GM19240 (cell line): ENCODE results near the gene TOGARAM1.

ENCODE experiments used
- DNase-seq: peaks from one replicate; pipeline ENCODE4 v3.0.0; 2011; ENCODE audit warnings: low spot score; ENCODE audit not compliant: insufficient read length

TOGARAM1 gene

DNA sequence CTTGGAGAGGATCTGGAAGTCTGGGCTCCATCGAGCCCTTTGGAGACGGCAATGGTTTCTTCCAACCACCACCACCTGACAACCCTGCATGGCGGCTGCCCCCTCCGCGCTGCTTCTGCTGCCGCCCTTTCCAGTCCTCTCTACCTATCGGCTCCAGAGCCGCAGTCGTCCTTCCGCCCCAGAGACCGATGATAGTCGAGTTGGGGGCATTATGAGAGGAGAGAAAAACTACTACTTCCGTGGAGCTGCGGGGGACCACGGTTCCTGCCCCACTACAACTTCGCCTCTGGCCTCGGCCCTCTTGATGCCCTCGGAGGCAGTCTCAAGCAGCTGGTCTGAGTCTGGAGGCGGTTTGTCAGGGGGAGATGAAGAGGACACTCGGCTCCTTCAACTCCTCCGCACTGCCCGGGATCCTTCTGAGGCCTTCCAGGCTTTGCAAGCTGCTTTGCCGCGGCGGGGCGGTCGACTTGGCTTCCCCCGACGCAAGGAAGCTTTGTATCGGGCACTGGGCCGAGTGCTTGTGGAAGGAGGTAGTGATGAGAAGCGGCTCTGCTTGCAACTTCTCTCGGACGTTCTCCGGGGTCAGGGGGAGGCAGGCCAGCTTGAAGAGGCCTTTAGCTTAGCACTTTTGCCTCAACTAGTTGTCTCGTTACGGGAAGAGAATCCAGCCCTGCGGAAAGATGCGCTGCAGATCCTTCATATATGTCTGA, 499 bp downstream of the TOGARAM1 start:
- DNase-seq = no peak

- DNase-seq = no peak
Observed at GRCh38 chr14:44963044-44963528, 1.1 kb downstream of the TOGARAM1 start.

- DNase-seq = no peak
Observed at GRCh38 chr14:44963775-44964380, 1.9 kb downstream of the TOGARAM1 start.

DNA sequence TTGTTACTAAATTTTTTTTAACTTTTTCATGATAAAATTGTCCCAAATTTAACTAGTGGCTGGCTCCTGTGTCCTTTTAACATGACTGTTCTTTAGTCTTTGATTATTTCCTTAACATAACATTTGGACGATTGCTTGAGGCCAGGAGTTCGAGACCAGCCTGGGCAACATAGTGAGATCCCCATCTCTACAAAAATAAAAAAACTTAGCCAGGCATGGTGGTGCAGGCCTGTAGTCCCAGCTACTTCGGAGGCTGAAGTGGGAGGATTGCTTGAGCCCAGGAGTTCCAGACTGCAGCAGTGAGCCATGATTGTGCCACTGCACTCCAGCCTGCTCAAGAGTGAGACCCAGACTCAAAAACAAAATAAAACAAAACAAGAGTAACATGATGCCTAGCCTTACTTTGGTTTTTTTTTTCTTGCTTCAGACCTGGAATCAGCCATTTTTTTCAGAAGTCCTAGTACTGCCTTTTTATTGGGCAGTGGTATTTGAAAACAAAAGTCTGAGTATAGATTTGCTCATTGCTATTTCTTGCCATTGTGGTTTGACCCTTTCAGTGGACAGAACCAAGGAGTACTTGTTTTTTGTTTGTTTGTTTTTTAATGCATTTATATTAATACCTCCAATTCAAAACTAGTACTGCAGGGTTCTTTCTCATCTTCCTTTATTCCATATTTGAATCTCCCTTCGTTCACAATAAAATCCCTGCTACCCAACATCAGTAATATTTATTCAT, 4.8 kb downstream of the TOGARAM1 start:
- DNase-seq = no peak

- DNase-seq = no peak
Observed at GRCh38 chr14:44968714-44969113, 6.7 kb downstream of the TOGARAM1 start.

DNA sequence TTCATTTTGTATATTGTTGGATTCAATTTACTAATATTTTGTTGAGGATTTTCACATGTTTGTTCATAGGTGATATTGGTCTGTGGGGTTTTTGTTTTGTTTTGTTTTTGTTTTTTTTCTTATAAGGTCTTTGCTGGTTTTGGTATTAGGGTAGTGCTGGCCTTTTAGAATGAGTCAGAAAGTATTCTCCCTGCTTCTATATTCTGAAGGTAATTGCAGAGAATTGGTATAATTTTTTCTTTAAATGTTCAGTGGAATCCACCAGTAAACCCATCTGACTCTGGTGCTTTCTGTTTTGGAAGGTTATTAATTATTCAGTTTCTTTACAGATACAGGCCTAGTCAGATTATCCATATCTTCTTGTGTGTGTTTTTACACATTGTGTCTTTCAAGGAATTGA, 8.9 kb downstream of the TOGARAM1 start:
- no peak for DNase-seq

DNA sequence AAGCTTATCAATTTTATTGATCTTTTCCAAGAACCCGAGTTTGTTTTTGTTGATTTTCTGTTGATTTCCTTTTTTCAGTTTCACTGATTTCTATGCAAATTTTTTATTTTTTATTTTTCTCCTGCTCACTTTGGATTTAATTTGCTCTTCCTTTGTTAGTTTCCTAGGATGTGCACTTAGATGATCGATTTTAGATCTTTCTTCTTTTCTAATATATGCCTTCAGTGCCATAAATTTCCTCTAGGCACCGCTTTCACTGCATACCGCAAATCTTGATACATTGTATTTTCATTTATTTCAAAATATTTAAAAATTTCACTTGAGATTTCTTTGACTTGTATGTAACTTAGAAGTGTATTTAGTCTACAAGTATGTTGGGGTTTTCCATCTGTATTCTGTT, 9.5 kb downstream of the TOGARAM1 start:
- no peak for DNase-seq

GRCh38 chr14:44979273-44979672, 17.3 kb downstream of the TOGARAM1 start:
- DNase-seq = no peak

GRCh38 chr14:44979740-44980356, 17.9 kb downstream of the TOGARAM1 start:
- DNase-seq = no peak

GRCh38 chr14:44981198-44981597, 19.2 kb downstream of the TOGARAM1 start:
- no peak for DNase-seq

DNA sequence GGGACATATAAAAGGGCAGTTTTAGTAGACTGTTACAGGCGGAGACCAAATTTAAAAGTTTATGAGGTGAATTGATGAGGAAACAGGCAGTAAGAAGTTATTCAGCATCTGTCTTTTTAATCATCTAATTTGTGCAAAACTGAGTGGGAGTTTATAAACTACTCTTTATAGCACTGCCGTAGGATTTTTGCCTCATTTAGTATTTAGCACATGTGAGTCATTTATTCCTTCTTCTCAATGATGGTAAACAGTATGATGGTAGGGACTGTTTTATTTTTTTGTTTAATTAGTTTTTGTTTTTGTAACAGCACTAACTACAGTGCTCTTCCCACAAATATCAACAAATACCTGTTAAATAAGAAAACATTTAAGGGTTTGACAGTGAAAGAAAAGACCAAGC, 20.6 kb downstream of the TOGARAM1 start:
- DNase-seq = no peak

DNA sequence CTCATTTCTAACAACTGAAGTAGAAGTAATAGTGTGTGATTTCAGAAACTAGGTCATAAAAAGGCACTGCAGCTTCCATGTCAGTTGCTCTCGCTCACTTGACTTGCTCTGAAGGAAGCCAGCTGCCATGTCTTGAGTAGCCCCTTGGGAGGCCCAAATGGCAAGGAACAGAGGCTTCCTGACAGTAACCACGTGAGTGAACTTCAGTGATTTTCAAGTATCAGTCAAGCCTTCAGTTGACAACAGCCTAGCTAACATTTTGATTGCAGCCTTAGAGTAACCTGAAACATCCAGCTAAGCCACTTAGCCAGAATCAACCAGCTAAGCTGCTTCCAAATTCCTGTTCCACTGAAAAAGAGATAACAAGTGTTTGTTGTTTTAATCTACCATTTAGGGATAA, 26.7 kb downstream of the TOGARAM1 start:
- DNase-seq = no peak

DNA sequence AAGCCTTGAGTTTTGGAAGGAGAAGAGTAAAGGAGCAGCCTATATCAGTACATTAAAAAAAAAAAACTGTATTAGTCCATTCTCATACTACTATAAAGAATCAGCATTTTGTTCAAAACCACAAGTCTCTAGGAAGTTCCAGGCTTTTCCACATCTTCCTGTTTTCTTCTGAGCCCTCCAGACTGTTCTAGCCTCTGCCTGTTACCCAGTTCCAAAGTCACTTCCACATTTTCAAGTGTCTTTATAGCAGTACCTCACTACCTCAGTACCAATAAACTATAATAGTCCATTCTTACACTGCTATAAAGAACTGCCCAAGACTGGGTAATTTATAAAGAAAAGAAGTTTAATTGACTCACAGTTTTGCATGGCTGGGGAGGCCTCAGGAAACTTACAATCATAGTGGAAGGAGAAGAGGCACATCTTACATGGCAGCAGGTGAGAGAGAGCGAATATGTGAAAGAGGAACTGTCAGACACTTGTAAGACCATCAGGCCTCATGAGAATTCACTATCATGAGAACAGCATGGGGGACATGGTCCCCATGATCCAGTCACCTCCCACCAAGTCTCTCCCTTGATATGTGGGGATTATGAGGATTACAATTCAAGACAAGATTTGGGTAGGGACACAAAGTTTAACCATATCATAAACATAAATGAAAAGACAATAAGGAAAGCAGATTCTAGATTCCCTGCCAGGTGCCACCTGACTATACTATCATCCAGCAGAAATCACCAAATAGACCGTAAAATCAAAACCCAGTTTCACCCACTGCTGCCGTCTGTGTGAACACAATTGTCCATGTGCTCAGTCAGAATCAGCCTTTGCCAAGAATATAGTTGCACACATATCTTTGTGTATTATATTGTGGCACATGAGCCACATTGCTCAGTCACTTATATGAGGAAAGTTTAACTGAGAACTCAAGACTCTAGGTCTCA, 27.8 kb downstream of the TOGARAM1 start:
- no peak for DNase-seq

DNA sequence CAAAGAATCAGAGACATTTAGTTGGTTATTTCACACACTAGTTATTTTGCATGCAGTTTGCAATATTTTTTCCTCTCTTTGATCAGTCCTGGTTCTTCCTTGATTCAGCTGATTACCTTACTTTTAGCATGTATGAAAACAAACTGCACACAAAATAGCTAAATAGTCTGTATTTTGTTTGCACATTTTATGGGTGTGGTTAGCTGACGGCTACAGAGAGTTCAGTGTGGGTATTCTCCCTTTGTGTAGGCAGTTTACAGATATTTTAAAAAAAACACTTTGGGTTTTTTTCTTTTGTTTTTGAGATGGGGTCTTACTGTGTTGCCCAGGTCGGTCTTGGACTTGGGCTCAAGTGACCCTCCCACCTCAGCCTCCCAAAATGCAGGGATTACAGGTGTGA, 28.5 kb downstream of the TOGARAM1 start:
- no peak for DNase-seq

GRCh38 chr14:44995196-44995595, 33.2 kb downstream of the TOGARAM1 start:
- DNase-seq = no peak

GRCh38 chr14:44995770-44996294, 33.8 kb downstream of the TOGARAM1 start:
- no peak for DNase-seq

GRCh38 chr14:45003924-45004323, 41.9 kb downstream of the TOGARAM1 start:
- DNase-seq = no peak

DNA sequence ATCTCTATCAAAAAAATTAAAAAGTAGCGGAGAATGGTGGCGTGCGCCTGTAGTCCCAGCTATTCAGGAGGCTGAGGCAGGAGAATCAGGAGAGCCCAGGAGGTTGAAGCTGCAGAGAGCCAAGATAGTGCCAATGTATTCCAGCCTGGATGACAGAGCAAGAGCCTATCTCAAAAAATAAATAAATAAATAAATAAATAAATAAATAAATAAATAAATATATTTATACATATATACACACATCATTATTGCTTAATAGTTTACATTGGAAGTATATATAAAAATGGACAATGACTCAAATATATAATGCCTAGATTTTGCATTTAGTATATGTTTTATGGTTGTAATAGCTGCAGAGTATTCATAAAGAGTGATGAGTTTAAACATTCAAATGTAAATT, 53.1 kb downstream of the TOGARAM1 start:
- DNase-seq = no peak

- DNase-seq = no peak
Observed at GRCh38 chr14:45028107-45028626, 66.2 kb downstream of the TOGARAM1 start.

- no peak for DNase-seq
Observed at GRCh38 chr14:45034730-45035129, 72.7 kb downstream of the TOGARAM1 start.
